Lower leg skin (tissue), 3 donors: ENCODE results near the gene SLC39A11.

Experiments
- CTCF ChIP-seq, 3 donors: fragments of 450-650 bp; IDR thresholded peaks; one replicate each; pipeline ENCODE4 v1.5.1; 2016; ENCODE audit warnings: antibody characterized with exemption in 3 of 3, mild to moderate bottlenecking in 3 of 3, moderate library complexity in 2 of 3
- POLR2A ChIP-seq, 2 donors: fragments of 450-650 bp; IDR thresholded peaks; one replicate each; pipeline ENCODE4 v1.6.1; 2016 to 2017; ENCODE audit warnings: antibody characterized with exemption in 2 of 2, mild to moderate bottlenecking in 1 of 2, moderate library complexity in 1 of 2

GRCh38 chr17:72696156-72696555, 396.3 kb downstream of the SLC39A11 start:
- no peak for TF ChIP-seq POLR2A (IDR thresholded peaks at IDR 0.05)
- no peak for TF ChIP-seq CTCF (IDR thresholded peaks at IDR 0.05)
